OCI-LY1 (cell line): ENCODE measurements around the gene SLN.

Experiments used
- H2AFZ ChIP-seq: fragments of 200-600 bp; sonication (generic), shearing (Covaris generic); 2 replicates; pipeline ENCODE4 v1.6.0; 2014; ENCODE audit warnings: antibody characterized with exemption, mild to moderate bottlenecking, low read length
- H3F3A ChIP-seq: fragments of 200-600 bp; sonication (generic), shearing (Covaris generic); 2 replicates; pipeline ENCODE4 v1.6.0; 2014; ENCODE audit warnings: mild to moderate bottlenecking, antibody characterized with exemption, low read length, moderate library complexity; ENCODE audit not compliant: insufficient read depth
- H3K27ac ChIP-seq: fragments of 200-600 bp; sonication (generic); 2 replicates; pipeline ENCODE4 v1.5.1; 2014; ENCODE audit warnings: low read length, mixed run types, mild to moderate bottlenecking, low read depth; ENCODE audit not compliant: poor library complexity, severe bottlenecking
- H3K27me3 ChIP-seq: fragments of 200-600 bp; sonication (generic); 2 replicates; pipeline ENCODE4 v1.6.0; 2014; ENCODE audit warnings: antibody characterized with exemption, mild to moderate bottlenecking, low read length, moderate library complexity; ENCODE audit not compliant: insufficient read depth
- H3K36me3 ChIP-seq: fragments of 200-600 bp; sonication (generic); 2 replicates; pipeline ENCODE4 v1.6.1; 2014; ENCODE audit warnings: mild to moderate bottlenecking, antibody characterized with exemption, low read length, moderate library complexity, mixed read lengths; ENCODE audit not compliant: insufficient read depth
- H3K4me1 ChIP-seq: fragments of 200-600 bp; sonication (generic); 2 replicates; pipeline ENCODE4 v1.5.1; 2014; ENCODE audit warnings: mild to moderate bottlenecking, low read length, moderate library complexity; ENCODE audit not compliant: insufficient read depth, severe bottlenecking
- H3K4me2 ChIP-seq: fragments of 200-600 bp; sonication (generic), shearing (Covaris generic); 2 replicates; pipeline ENCODE4 v1.6.1; 2014; ENCODE audit warnings: low read length
- H3K4me3 ChIP-seq: fragments of 200-600 bp; sonication (generic); 2 replicates; pipeline ENCODE4 v1.5.1; 2014; ENCODE audit warnings: low read length, low read depth, mild to moderate bottlenecking, mixed read lengths; ENCODE audit not compliant: poor library complexity, severe bottlenecking
- H3K79me2 ChIP-seq: fragments of 200-600 bp; shearing (Covaris generic); 2 replicates; pipeline ENCODE4 v1.6.1; 2016; ENCODE audit warnings: mixed run types, low read length, mixed read lengths; ENCODE audit not compliant: insufficient read depth
- H3K9ac ChIP-seq: fragments of 200-600 bp; sonication (generic), shearing (Covaris generic); 2 replicates; pipeline ENCODE4 v1.6.1; 2014; ENCODE audit warnings: mild to moderate bottlenecking, low read length, mixed read lengths
- H3K9me2 ChIP-seq: fragments of 200-600 bp; sonication (generic), shearing (Covaris generic); 2 replicates; pipeline ENCODE4 v1.6.1; 2014; ENCODE audit warnings: low read depth, mild to moderate bottlenecking, low read length, mixed read lengths
- H3K9me3 ChIP-seq: fragments of 200-600 bp; shearing (Covaris generic); 2 replicates; pipeline ENCODE4 v1.6.1; 2014; ENCODE audit warnings: low read length, mixed read lengths
- H4K20me1 ChIP-seq: fragments of 200-600 bp; sonication (generic), shearing (Covaris generic); 2 replicates; pipeline ENCODE4 v1.6.0; 2016; ENCODE audit warnings: mild to moderate bottlenecking, low read length; ENCODE audit not compliant: insufficient read depth
- CTCF ChIP-seq: fragments of 200-600 bp; sonication (generic), shearing (Covaris generic); IDR thresholded peaks from 2 replicates; pipeline ENCODE4 v1.5.1; 2017; ENCODE audit warnings: mild to moderate bottlenecking, antibody characterized with exemption, low read length, moderate library complexity, mixed read lengths
- EZH2 ChIP-seq: fragments of 200-600 bp; sonication (generic), shearing (Covaris generic); IDR thresholded peaks from 2 replicates; pipeline ENCODE4 v1.8.0; 2017; ENCODE audit warnings: borderline replicate concordance, mixed run types, mild to moderate bottlenecking, antibody characterized with exemption, low read length, moderate library complexity, mixed read lengths

SLN gene

DNA sequence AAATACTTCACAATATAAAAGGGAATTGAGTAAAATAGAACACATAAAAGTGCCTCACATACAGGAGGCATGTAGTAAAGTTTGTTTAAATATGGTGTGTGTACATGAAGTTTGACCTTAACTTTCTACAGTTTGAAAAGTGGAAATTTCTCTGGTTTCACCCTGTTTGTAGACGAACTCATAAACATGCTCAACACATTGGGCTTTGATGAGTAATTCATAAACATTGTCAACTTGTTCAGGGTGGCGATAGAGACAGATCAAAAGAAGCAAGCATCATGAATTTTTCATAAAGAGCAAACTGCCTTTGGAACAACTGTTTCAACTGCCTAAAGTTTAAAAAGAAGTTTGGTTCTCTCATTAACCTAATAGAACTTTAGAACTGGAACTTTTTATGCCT lies 9.1 kb downstream of the SLN start:
- Histone ChIP-seq H3K4me1 (no peaks in the 10 kb centered on the region), H3K4me3 (no peak overlapping the region), H3K79me2 (no peaks in the 10 kb centered on the region), H3F3A (no peaks in the 10 kb centered on the region), H3K27me3 (no peaks in the 10 kb centered on the region), H3K9ac (no peak overlapping the region), H3K9me2 (no peaks in the 10 kb centered on the region), H4K20me1 (no peaks in the 10 kb centered on the region), H2AFZ (no peak overlapping the region), H3K27ac (no peak overlapping the region), H3K4me2 (no peak overlapping the region), H3K36me3 (no peaks in the 10 kb centered on the region), H3K9me3 (no peaks in the 10 kb centered on the region)
- TF ChIP-seq CTCF: no peak
- TF ChIP-seq EZH2: no peak

GRCh38 chr11:107702109-107702660 lies 9.7 kb downstream of the SLN start:
- Histone ChIP-seq H3K4me1 (no peaks in the 10 kb centered on the region), H3K36me3 (no peaks in the 10 kb centered on the region), H3K27me3 (no peaks in the 10 kb centered on the region), H4K20me1 (no peaks in the 10 kb centered on the region), H3K4me2 (no peak overlapping the region), H3K9me3 (no peaks in the 10 kb centered on the region), H3K27ac (no peak overlapping the region), H2AFZ (no peak overlapping the region), H3K4me3 (no peak overlapping the region), H3K9me2 (no peaks in the 10 kb centered on the region), H3K9ac (no peak overlapping the region), H3F3A (no peaks in the 10 kb centered on the region), H3K79me2 (no peaks in the 10 kb centered on the region)
- TF ChIP-seq CTCF (no peak), EZH2 (no peak)

- Histone ChIP-seq H3K27me3 (no peaks in the 10 kb centered on the region), H3K4me2 (no peak overlapping the region), H2AFZ (no peak overlapping the region), H3K9me3 (no peaks in the 10 kb centered on the region), H3K79me2 (no peaks in the 10 kb centered on the region), H4K20me1 (no peaks in the 10 kb centered on the region), H3K9me2 (no peaks in the 10 kb centered on the region), H3K27ac (no peak overlapping the region), H3K9ac (no peak overlapping the region), H3K4me3 (no peak overlapping the region), H3F3A (no peaks in the 10 kb centered on the region), H3K36me3 (no peaks in the 10 kb centered on the region), H3K4me1 (no peaks in the 10 kb centered on the region)
- TF ChIP-seq EZH2 (no peak), CTCF (no peak)
Measured at GRCh38 chr11:107699371-107700285, 12.2 kb downstream of the SLN start.
